ACC112 (cell line): Measurements from ENCODE around the gene CDH8.

Source experiments
- H2AFZ ChIP-seq: fragments of 200-600 bp; sonication (generic); one replicate; pipeline ENCODE4 v1.6.0; 2017; ENCODE audit warnings: antibody characterized with exemption, low read length; ENCODE audit not compliant: unreplicated experiment
- H3K27ac ChIP-seq: fragments of 200-600 bp; sonication (generic); 2 replicates; pipeline ENCODE4 v1.5.1; 2014; ENCODE audit warnings: low read depth, mild to moderate bottlenecking, antibody characterized with exemption, low read length, moderate library complexity
- H3K27me3 ChIP-seq: fragments of 200-600 bp; sonication (generic); 2 replicates; pipeline ENCODE4 v1.6.1; 2014; ENCODE audit warnings: mild to moderate bottlenecking, antibody characterized with exemption, low read length, moderate library complexity, mixed read lengths; ENCODE audit not compliant: insufficient read depth
- H3K36me3 ChIP-seq: fragments of 200-600 bp; sonication (generic); 2 replicates; pipeline ENCODE4 v1.6.1; 2016; ENCODE audit warnings: mild to moderate bottlenecking, antibody characterized with exemption, low read length, moderate library complexity, mixed read lengths; ENCODE audit not compliant: insufficient read depth
- H3K4me1 ChIP-seq: fragments of 200-600 bp; sonication (generic); one replicate; pipeline ENCODE4 v1.6.1; 2016; ENCODE audit warnings: low read length, mixed read lengths; ENCODE audit not compliant: insufficient read depth, unreplicated experiment, control insufficient read depth
- H3K4me3 ChIP-seq: fragments of 200-600 bp; sonication (generic); 2 replicates; pipeline ENCODE4 v1.5.1; 2014; ENCODE audit warnings: mild to moderate bottlenecking, low read depth, low read length
- H3K79me2 ChIP-seq: fragments of 200-600 bp; sonication (generic); one replicate; pipeline ENCODE4 v1.6.0; 2016; ENCODE audit warnings: low read length; ENCODE audit not compliant: control insufficient read depth, unreplicated experiment, insufficient read depth

The CDH8 gene

GRCh38 chr16:62058412-62058811, 22.2 kb upstream of the CDH8 start:
- H3K27ac ChIP-seq, result no peak overlapping the region
- no peaks in the 10 kb centered on the region for H3K27me3 ChIP-seq
- H2AFZ ChIP-seq, result no peak overlapping the region
- H3K79me2 ChIP-seq, result no peaks in the 10 kb centered on the region
- no peaks in the 10 kb centered on the region for H3K36me3 ChIP-seq
- no peaks in the 10 kb centered on the region for H3K4me1 ChIP-seq
- no peak overlapping the region for H3K4me3 ChIP-seq

DNA sequence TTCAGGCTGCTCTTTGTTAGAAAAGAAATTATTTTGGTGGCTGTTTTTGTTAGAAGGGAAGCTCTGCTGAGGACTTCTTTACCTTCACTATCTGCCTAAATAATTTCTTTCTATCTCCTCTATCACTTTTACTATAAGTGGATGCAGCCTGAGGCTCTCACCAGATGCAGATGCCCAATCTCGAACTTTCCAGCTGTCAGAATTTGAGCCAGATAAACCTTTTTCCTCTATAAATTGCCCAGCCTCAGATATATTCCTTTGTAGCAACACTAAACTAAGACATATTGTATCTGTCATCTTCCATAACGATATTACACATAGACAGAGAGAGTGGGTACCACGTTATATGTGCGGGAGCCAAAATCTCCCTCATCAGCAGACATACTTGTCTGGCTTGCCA, 15.7 kb upstream of the CDH8 start:
- H3K27me3 ChIP-seq, result no peaks in the 10 kb centered on the region
- no peaks in the 10 kb centered on the region for H3K36me3 ChIP-seq
- no peak overlapping the region for H3K4me3 ChIP-seq
- H2AFZ ChIP-seq, result no peak overlapping the region
- no peak overlapping the region for H3K27ac ChIP-seq
- no peaks in the 10 kb centered on the region for H3K79me2 ChIP-seq
- no peaks in the 10 kb centered on the region for H3K4me1 ChIP-seq

DNA sequence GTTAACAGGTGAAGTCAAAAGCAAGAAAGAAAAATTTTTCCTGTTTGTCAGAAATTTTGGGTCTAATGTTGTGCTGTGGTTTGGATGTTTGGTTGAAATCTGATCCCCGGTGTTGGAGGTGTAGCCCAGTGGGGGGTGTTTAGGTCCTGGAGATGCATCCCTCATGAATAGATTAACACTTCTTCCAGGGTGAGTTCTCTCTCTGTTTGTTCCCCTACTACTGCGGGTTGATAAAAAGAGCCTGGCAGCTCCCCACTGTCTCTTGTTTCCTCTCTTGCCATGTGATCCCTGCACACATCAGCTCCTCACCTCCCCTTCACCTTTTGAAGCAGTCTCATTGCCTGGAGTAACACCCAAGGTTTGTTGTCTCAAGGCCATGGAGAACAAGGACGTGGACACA, 14.6 kb upstream of the CDH8 start:
- no peaks in the 10 kb centered on the region for H3K79me2 ChIP-seq
- H3K4me1 ChIP-seq, result no peaks in the 10 kb centered on the region
- no peak overlapping the region for H2AFZ ChIP-seq
- H3K4me3 ChIP-seq, result no peak overlapping the region
- H3K36me3 ChIP-seq, result no peaks in the 10 kb centered on the region
- no peaks in the 10 kb centered on the region for H3K27me3 ChIP-seq
- no peak overlapping the region for H3K27ac ChIP-seq

DNA sequence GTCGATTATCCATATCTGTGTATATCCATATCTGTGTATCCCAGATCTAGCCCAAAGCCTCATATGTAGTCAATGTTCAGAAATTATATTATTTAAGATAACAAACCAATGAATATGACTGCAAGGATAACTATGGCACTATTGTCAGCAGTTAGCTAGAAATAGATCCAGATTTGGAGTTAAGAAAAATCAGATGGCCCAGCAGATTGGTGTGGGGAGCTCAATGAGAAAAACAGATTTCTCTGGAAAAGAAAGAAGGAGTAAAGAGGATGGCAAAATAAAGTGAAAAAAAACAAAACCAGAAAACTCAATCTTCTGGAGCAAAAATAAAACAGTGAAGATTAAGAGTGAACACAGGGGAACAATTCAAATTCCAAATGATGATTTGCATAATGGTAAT, 10.6 kb upstream of the CDH8 start:
- no peaks in the 10 kb centered on the region for H3K79me2 ChIP-seq
- H3K27ac ChIP-seq, result no peak overlapping the region
- H3K27me3 ChIP-seq, result no peaks in the 10 kb centered on the region
- no peak overlapping the region for H2AFZ ChIP-seq
- no peaks in the 10 kb centered on the region for H3K4me1 ChIP-seq
- no peaks in the 10 kb centered on the region for H3K36me3 ChIP-seq
- no peak overlapping the region for H3K4me3 ChIP-seq

DNA sequence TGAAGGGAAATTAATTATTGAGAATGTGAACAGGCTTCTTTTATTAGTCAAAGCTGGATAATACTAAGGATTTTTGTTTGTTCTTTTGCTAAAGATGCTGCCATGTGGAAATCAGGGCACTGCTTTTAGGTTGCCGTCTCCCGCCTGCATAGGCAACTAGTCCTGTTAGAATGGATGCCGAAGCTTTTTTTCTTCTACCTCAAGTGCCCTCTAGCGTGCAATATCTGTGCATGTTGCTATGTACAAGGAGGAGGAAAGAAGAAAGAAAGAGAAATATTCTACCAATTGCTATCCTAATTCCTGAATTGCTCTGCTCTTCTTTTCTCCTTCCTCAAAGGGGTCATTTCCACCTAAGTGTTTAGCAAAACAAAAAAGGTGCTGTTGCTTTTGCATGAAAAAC, 5.2 kb upstream of the CDH8 start:
- no peaks in the 10 kb centered on the region for H3K79me2 ChIP-seq
- H2AFZ ChIP-seq, result no peak overlapping the region
- H3K4me1 ChIP-seq, result no peaks in the 10 kb centered on the region
- no peaks in the 10 kb centered on the region for H3K36me3 ChIP-seq
- peaks cover 7% of the 10 kb centered on the region for H3K27me3 ChIP-seq
- H3K4me3 ChIP-seq, result no peak overlapping the region
- H3K27ac ChIP-seq, result no peak overlapping the region

DNA sequence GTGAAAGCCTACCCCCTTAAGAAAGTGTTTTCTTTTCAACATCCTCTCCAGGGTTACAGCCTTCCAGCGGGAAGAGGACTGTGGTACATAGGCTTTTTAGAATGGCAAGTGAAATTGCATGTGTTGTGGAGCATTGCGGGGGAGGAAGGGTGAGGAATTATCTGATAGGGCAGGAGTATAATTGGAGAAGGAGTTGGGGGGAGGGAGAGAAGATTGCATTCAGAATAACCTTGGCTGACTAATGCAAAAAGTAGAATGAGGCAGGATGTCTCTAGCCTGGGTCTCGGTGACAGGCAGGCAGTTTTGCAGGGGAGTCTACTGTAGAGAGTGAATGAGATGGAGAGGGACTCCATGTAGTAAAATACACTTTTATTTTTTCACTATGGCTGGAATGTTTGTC, 2.4 kb upstream of the CDH8 start:
- peaks cover 32% of the 10 kb centered on the region for H3K27me3 ChIP-seq

DNA sequence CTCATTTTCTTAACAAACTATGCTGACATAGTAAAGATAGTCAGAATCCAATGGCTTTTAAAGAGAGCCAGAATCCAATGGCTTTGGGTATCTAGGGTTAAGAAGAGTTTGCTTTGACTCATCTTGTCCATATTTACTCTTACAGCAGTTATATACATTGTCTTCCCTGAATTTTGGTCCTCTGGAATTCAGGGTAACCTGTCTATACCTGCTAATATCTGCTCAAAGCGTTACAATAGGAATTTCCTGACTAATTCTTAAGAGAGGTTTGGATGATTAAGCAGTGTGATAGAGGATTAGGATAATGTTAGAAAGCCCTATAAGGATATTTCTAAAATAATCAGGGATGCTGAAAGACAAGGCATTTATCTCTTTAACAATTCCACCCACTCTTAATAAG, 2.0 kb upstream of the CDH8 start:
- Histone ChIP-seq H3K4me3 (no peak overlapping the region), H3K79me2 (no peaks in the 10 kb centered on the region), H3K4me1 (no peaks in the 10 kb centered on the region), H2AFZ (no peak overlapping the region), H3K36me3 (no peaks in the 10 kb centered on the region), H3K27me3 (peaks cover 36% of the 10 kb centered on the region), H3K27ac (no peak overlapping the region)

More for the DNA sequence above, 2.4 kb upstream of the CDH8 start:
- Histone ChIP-seq H3K4me3 (no peak overlapping the region), H3K79me2 (no peaks in the 10 kb centered on the region), H2AFZ (no peak overlapping the region), H3K4me1 (no peaks in the 10 kb centered on the region), H3K36me3 (no peaks in the 10 kb centered on the region), H3K27ac (no peak overlapping the region)

- Histone ChIP-seq H3K79me2 (no peaks in the 10 kb centered on the region), H2AFZ (no peak overlapping the region), H3K27me3 (peaks cover 41% of the 10 kb centered on the region), H3K4me3 (no peak overlapping the region), H3K27ac (no peak overlapping the region), H3K4me1 (no peaks in the 10 kb centered on the region), H3K36me3 (no peaks in the 10 kb centered on the region)
Measured at GRCh38 chr16:62036802-62037135, 531 bp upstream of the CDH8 start.

- Histone ChIP-seq H2AFZ (no peak overlapping the region), H3K79me2 (no peaks in the 10 kb centered on the region), H3K4me3 (no peak overlapping the region), H3K27me3 (peaks cover 41% of the 10 kb centered on the region), H3K27ac (no peak overlapping the region), H3K4me1 (no peaks in the 10 kb centered on the region), H3K36me3 (no peaks in the 10 kb centered on the region)
Measured at GRCh38 chr16:62035115-62036092, 834 bp downstream of the CDH8 start.

- Histone ChIP-seq H3K4me1 (no peaks in the 10 kb centered on the region), H3K27ac (no peak overlapping the region), H3K36me3 (no peaks in the 10 kb centered on the region), H2AFZ (no peak overlapping the region), H3K27me3 (peaks cover 41% of the 10 kb centered on the region), H3K79me2 (no peaks in the 10 kb centered on the region), H3K4me3 (no peak overlapping the region)
Measured at GRCh38 chr16:62034231-62035114, 1.8 kb downstream of the CDH8 start.
